KOPT-K1 (cell line): ENCODE measurements around the gene DENND4A.
"Not testable (repeated sequence)": the region's sequence is repeated elsewhere in the genome, so short reads cannot be mapped to it uniquely, and the experiment has no call there.

ENCODE experiments used
- H3K27ac ChIP-seq: fragments of 200-600 bp; sonication (generic); 2 replicates; pipeline ENCODE4 v1.5.1; 2016; ENCODE audit warnings: antibody characterized with exemption, mild to moderate bottlenecking, low read depth, low read length; ENCODE audit not compliant: poor library complexity, severe bottlenecking
- H3K36me3 ChIP-seq: fragments of 200-600 bp; sonication (generic); 2 replicates; pipeline ENCODE4 v1.5.1; 2017; ENCODE audit warnings: antibody characterized with exemption, mild to moderate bottlenecking, low read length, moderate library complexity; ENCODE audit not compliant: insufficient read depth
- H3K9me3 ChIP-seq: fragments of 200-600 bp; sonication (generic); 2 replicates; pipeline ENCODE4 v1.5.1; 2017; ENCODE audit warnings: antibody characterized with exemption, low read length, mild to moderate bottlenecking; ENCODE audit not compliant: insufficient read depth, poor library complexity, severe bottlenecking

Gene DENND4A

DNA sequence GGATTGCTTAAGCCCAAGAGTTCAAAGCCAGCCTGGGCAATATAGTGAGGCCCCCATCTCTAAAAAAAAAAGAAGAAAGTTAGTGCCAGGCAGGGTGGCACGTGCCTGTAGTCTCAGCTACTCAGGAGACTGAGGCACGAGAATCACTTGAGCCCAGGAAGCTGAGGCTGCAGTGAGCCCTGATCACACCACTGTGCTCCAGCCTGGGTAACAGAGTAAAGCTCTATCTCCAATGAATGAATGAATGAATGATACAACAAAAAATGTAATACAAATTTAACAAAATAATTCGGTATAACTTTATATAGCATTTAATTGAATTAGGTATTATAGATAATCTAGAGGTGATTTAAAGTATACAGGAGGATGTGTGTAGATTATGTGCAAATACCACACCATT lies 29.7 kb downstream of the DENND4A start:
- H3K27ac ChIP-seq, result no peak overlapping the region

DNA sequence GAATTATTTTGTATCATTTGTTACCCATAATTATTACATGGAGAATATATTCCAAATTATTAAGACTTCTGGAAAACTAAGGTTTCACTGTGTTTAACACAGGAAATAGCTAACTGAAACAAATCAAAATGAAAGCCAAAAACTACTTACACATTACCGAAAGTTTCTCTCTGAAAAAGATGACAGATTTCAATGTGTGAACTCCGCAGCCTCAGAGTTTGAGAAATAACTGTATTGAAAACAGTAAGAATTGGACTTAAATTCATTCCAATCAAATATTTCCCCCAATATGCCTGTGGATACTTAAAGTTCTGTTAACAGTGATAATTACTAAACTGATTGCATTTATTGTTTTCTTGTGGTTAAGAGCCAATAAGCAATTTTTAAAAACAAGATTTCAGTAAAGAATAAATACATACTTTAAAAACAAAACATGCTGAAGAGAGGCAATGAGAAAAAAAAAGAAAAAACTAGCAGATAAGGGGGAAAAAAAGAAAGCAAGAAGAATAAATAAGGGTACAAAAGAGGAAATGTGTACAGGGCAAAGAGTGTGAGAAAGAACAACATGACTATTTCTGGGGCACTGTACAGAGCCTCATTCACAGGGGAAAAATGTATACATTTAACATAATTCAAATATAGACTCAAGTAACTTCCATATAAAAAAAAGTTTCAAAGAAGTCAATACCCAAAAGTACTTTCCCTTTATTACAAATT lies 30.7 kb downstream of the DENND4A start:
- H3K36me3 ChIP-seq, result no peaks in the 10 kb centered on the region
- no peak overlapping the region for H3K27ac ChIP-seq
- no peaks in the 10 kb centered on the region for H3K9me3 ChIP-seq

More for the DNA sequence above, 29.7 kb downstream of the DENND4A start:
- H3K36me3 ChIP-seq, result no peaks in the 10 kb centered on the region
- no peaks in the 10 kb centered on the region for H3K9me3 ChIP-seq

DNA sequence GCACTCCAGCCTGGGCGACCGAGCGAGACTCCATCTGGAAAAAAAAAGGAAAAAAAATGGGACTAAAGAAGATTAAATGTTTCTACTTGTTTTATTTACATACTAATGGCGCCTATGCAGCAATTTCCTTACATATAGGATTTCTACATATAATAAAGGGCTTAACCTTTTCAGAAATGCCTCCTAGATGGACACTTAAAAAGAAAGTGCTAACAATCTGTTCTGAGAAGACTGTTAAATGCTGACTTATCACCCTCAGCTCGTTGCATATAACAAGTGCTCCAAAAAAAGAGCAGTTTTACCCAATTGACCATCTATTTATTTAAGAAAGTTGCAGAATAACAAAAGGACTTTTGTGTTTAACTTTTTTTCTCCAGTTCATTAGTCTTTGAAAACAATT lies 32.7 kb downstream of the DENND4A start:
- H3K9me3 ChIP-seq, result no peaks in the 10 kb centered on the region

DNA sequence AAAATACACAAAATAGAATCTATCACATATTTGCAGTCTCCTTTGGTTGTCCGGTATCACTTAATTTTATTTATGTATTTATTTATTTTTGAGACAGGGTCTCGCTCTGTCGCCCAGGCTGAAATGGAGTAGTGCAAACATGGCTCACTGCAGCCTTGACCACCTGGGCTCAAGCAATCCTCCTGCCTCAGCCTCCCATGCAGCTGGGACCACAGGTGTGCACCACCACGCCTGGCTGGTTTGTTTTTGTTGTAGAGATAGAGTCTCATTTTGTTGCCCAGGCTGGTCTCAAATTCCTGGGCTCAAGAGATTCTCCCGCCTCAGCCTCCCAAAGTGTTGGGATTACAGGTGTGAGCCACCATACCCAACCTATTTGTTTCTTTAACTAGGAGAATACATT lies 33.9 kb downstream of the DENND4A start:
- Histone ChIP-seq H3K9me3 (no peaks in the 10 kb centered on the region), H3K27ac (no peak overlapping the region), H3K36me3 (no peaks in the 10 kb centered on the region)

More for the DNA sequence above, 32.7 kb downstream of the DENND4A start:
- no peaks in the 10 kb centered on the region for H3K36me3 ChIP-seq
- no peak overlapping the region for H3K27ac ChIP-seq

DNA sequence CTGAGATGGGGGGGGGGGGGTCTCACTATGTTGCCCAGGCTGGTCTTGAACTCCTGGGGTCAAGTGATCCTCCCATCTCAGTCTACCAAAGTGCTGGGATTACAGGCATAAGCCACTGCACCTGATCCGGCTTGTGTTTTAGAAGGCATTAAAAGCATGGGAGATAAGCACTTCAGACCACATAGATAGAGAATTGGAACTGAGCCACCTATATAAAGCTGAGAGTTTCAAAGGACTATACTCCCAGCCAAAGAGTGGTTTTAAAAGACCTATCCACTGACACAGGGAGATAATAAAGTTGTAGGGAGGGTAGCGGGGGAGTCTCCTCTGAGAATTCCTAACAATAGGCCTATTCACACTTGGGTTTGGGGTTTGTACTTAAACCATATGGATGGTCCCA lies 34.8 kb downstream of the DENND4A start:
- Histone ChIP-seq H3K36me3 (no peaks in the 10 kb centered on the region), H3K9me3 (no peaks in the 10 kb centered on the region), H3K27ac (no peak overlapping the region)

DNA sequence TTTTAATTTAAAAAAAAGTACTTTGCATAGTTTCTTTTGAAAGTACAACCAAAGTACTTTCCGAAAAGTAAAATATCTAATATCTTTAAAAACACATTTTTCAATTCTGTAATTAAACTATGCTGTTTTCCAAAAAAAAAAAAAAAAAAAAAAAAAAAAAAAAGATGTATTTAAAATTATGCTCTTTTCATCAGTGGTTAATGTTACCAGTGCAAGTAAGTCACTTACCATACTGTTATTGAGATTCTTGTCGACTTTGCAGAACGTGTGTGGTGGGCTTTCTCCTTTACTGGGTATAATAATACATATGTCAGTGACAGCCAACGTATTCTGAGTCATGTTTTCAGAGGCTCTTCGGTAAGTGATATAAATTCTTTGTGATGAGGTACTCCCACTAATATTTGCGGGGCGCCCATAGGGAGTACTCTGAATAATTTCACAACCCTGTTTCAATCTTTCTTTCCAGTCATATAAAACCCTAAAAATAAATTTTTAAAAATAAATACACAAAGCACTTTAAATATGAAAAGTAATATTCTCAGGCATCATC lies 39.9 kb downstream of the DENND4A start:
- Histone ChIP-seq H3K27ac (no peak overlapping the region), H3K9me3 (no peaks in the 10 kb centered on the region), H3K36me3 (no peaks in the 10 kb centered on the region)

DNA sequence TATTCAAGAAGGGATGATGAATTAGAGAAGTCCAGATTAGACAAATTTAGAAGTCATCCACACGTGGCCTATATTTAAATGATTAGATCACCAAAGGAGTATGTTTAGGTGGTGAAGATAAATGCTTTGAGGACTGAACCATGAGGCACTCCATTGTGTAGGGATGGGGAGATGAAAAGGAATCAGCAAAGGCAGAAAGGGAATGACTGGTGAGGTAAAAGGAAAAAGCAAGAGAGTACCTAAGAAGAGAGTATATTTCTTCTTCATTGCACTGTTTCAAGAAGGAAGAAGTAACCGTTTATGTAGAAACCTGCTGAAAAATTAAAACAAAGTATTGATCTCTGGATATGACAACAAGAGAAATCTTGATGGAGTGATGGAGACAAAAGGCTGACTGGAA lies 40.7 kb downstream of the DENND4A start:
- Histone ChIP-seq H3K27ac (no peak overlapping the region), H3K36me3 (no peaks in the 10 kb centered on the region), H3K9me3 (no peaks in the 10 kb centered on the region)

DNA sequence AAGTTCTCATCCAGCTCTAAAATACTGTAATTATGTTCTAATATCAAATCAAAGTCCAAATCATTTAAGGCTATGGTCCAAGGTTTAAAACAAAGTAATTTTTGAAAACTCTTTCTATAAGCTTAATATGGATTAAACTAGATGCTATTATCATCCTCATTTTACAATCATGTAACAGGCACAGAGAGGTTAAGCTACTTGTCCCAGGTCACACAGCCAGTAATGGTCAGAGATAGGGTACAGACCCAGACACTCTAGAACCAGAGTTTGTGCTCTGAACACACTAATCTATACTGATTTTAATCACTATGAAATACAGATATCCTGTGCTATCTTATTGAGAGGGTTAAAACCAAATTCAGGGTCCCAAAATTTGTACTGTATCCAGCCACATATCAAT lies 44.8 kb downstream of the DENND4A start:
- no peaks in the 10 kb centered on the region for H3K36me3 ChIP-seq
- H3K9me3 ChIP-seq, result no peaks in the 10 kb centered on the region
- no peak overlapping the region for H3K27ac ChIP-seq

DNA sequence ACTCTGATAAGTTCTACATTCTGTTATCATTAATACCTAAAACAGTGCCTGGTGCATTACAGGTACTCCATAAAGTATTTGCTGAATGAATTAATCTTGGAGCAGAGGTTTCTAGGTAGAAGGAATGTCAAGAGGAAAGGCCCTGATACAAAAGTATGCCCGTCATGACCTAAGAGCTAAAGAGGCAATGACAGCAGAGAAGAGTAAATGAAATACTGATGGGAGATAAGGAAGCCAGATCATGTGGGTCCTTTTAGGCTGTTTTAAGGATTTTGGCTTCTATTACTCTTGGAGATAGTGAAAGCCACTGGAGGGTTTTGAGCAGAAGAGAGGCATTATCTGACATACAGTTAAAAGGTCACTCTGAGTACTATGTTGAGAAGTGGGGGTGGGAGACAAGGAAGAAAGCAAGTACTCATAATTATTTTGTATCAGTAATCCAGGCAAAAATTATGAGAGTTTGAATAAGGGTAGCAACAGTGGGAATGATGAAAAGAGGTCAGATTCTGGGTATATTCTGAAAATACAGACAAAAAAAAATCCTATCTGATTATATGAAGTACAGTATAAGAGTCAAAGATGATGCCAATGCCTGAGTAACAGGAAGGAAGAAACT lies 48.3 kb downstream of the DENND4A start:
- H3K36me3 ChIP-seq, result no peaks in the 10 kb centered on the region
- no peak overlapping the region for H3K27ac ChIP-seq
- H3K9me3 ChIP-seq, result no peaks in the 10 kb centered on the region

DNA sequence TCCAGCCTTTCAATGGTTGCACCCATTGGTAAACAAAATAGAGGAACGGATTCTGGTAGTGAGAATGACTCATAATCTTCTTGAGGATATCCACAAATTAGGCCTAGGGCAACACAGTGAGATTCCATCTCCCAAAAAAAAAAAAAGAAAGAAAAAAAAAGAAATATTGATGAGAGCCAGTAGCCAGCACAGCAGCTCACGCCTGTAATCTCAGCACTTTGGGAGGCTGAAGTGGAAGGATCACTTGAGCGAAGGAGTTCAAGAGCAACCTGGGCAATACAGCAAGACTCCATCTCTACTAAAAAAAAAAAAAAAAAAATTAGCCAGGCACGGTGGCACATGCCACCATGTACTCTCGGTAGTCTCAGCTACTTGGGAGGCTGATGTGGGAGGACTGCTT lies 51.9 kb downstream of the DENND4A start:
- no peaks in the 10 kb centered on the region for H3K36me3 ChIP-seq
- H3K27ac ChIP-seq, result no peak overlapping the region
- no peaks in the 10 kb centered on the region for H3K9me3 ChIP-seq

DNA sequence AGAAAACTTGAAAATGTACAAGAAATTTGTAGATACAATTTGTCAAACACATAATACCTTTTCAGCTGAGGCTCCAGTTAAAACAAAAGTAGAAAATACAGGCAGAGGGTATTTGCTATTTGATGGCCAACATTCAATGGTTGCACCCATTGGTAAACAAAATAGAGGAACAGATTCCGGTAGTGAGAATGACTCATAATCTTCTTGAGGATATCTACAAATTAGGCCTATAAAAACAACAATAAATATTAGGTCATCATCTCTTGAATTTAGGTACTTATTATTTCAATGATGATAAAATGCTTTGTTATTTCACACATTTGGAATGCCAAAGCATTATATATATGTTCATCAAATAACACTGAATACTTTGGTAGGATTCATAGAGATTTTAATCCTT lies 53.4 kb downstream of the DENND4A start:
- Histone ChIP-seq H3K9me3 (no peaks in the 10 kb centered on the region), H3K27ac (no peak overlapping the region), H3K36me3 (no peaks in the 10 kb centered on the region)

DNA sequence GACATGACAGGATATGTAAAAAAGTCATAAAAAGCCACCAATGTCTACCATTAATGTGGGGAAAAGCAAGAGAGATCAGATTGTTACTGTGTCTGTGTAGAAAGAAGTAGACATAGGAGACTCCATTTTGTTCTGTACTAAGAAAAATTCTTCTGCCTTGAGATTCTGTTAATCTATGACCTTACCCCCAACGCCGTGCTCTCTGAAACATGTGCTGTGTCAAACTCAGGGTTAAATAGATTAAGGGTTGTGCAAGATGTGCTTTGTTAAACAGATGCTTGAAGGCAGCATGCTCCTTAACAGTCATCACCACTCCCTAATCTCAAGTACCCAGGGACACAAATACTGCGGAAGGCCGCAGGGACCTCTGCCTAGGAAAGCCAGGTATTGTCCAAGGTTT lies 58.5 kb downstream of the DENND4A start:
- H3K9me3 ChIP-seq, H3K27ac ChIP-seq, H3K36me3 ChIP-seq: not testable (repeated sequence)

DNA sequence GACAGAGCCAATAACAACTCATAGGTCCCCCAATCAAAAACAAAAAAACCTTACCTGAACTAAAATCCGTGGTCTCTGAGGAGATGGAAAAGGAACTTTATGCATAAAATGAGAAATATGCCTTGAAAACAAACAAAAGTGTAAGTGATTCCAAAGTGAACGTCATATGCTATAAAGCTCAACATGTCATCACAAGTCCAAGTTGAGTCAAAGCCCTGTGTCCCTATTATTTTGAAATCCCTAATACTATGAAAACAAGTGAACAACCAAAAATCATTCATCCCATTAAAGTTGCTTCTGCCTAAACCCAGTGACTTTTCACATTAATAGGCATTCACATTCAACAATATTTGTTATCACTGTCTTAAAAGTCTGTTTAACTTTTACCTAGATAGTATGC lies 59.4 kb downstream of the DENND4A start:
- Histone ChIP-seq H3K36me3 (no peaks in the 10 kb centered on the region), H3K9me3 (no peaks in the 10 kb centered on the region), H3K27ac (no peak overlapping the region)

DNA sequence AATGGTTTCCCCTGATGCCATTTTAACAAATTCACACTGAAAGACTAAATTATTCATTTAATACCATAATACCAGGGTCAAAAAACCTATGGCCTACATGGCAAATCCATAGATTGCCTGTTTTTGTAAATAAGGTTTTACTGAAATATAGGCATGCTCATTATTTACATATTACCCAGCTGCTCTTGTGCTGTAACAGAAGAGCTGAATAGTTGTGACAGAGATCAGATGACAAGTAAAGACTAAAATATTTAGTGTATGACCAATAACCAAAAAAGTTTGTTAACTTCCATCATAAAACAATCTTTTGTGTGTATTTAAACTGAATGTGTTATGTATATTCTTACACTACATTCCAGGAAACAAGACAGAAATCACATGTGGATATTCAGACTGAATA lies 60.2 kb downstream of the DENND4A start:
- Histone ChIP-seq H3K9me3 (no peaks in the 10 kb centered on the region), H3K36me3 (no peaks in the 10 kb centered on the region), H3K27ac (no peak overlapping the region)

DNA sequence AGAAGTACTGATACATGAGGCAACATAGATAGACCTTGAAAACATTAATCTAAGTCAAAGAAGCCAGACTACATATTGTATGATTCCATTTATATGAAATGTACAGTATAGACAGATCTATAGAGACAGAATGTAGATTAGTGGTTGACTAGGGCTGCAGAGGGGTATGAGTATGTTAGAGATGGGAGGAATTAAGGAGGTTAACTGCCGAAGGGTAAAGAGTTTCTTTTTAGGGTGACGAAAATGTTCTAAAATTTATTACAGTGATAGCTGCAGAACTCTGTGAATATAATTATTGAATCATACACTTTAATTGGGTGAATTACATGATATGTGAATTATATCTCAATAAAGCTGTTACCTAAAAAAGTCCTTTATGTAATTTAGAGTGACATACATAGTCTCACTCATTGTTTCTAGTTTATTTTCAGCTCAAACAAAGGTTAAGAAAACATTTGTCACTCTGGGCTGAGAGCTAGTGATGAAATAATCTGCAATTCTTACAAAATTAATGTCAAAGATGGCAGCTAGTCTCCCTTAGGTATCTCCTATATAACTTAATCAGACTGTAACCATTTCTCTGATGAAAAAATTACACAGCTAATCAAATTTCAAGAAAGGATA lies 61.4 kb downstream of the DENND4A start:
- no peaks in the 10 kb centered on the region for H3K9me3 ChIP-seq
- no peaks in the 10 kb centered on the region for H3K36me3 ChIP-seq
- H3K27ac ChIP-seq, result no peak overlapping the region
